Stomach (tissue), 4 donors: Measurements from ENCODE around the gene KIF1A.

Experiments used
- POLR2A ChIP-seq, 4 donors: fragments of 450-650 bp; IDR thresholded peaks; one replicate each; pipeline ENCODE4 v1.6.1; 2016; ENCODE audit warnings: antibody characterized with exemption in 4 of 4, control low read depth in 2 of 4, mild to moderate bottlenecking in 1 of 4, moderate library complexity in 1 of 4
- POLR2AphosphoS5 ChIP-seq, 3 donors: sonication (generic); formaldehyde crosslinking; IDR thresholded peaks; one replicate each; pipeline ENCODE4 v1.6.1; 2016; ENCODE audit warnings: antibody characterized with exemption in 3 of 3
- TF ChIP-seq, protein P1 (sequence below), 7 experiments: fragments of 450-650 bp in 4 of 7; fragments of 200-600 bp in 3 of 7; sonication (generic) in 3 of 7; IDR thresholded peaks; one replicate each; pipeline ENCODE4 v1.5.1; 2016 to 2019; ENCODE audit warnings: antibody characterized with exemption in 7 of 7, control low read depth in 2 of 7, mild to moderate bottlenecking in 1 of 7

DNA sequence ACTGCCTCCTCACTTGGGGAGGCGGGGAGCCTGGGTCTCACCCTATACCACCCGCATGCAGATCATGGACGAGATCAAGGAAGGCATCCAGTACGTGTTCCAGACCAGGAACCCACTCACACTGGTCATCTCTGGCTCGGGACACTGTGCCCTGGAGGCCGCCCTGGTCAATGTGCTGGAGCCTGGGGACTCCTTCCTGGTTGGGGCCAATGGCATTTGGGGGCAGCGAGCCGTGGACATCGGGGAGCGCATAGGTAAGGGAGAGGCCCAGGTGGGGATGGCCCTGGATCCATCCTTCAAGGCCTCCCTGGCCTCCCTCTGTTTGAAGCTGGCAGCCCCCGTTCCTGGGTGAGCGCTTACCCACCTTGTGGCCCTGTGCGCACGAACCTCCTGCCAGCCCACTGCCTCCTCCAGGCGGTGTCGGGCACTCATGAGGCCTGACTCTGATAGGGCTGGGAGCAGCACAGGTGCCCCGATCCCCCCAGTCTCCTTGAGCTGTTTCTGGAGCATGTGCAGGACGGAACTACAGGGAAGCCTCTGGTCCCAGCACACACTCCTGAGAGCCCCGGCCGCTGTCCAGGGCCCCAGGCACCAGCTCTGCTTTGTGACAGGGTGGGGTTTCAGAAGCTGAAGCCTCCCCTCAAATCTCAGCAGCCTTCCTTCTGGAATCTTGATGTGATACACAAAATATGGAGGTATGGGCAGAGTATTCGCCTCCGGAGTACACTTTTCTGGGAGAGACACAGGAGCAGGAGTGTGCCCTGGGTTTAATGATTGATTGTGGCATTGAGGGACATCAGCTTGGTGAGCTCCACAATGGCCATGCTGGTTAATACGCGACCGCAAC, 49.3 kb upstream of the KIF1A start:
- TF ChIP-seq POLR2A (IDR thresholded peaks at IDR 0.05) (no peak), POLR2AphosphoS5 (IDR thresholded peaks at IDR 0.05) (no peak)
- TF ChIP-seq, protein P1, sequence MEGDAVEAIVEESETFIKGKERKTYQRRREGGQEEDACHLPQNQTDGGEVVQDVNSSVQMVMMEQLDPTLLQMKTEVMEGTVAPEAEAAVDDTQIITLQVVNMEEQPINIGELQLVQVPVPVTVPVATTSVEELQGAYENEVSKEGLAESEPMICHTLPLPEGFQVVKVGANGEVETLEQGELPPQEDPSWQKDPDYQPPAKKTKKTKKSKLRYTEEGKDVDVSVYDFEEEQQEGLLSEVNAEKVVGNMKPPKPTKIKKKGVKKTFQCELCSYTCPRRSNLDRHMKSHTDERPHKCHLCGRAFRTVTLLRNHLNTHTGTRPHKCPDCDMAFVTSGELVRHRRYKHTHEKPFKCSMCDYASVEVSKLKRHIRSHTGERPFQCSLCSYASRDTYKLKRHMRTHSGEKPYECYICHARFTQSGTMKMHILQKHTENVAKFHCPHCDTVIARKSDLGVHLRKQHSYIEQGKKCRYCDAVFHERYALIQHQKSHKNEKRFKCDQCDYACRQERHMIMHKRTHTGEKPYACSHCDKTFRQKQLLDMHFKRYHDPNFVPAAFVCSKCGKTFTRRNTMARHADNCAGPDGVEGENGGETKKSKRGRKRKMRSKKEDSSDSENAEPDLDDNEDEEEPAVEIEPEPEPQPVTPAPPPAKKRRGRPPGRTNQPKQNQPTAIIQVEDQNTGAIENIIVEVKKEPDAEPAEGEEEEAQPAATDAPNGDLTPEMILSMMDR (IDR thresholded peaks at IDR 0.05), result no peak
